ENCODE measurements around the gene C1QL4.

C1QL4 gene

DNA sequence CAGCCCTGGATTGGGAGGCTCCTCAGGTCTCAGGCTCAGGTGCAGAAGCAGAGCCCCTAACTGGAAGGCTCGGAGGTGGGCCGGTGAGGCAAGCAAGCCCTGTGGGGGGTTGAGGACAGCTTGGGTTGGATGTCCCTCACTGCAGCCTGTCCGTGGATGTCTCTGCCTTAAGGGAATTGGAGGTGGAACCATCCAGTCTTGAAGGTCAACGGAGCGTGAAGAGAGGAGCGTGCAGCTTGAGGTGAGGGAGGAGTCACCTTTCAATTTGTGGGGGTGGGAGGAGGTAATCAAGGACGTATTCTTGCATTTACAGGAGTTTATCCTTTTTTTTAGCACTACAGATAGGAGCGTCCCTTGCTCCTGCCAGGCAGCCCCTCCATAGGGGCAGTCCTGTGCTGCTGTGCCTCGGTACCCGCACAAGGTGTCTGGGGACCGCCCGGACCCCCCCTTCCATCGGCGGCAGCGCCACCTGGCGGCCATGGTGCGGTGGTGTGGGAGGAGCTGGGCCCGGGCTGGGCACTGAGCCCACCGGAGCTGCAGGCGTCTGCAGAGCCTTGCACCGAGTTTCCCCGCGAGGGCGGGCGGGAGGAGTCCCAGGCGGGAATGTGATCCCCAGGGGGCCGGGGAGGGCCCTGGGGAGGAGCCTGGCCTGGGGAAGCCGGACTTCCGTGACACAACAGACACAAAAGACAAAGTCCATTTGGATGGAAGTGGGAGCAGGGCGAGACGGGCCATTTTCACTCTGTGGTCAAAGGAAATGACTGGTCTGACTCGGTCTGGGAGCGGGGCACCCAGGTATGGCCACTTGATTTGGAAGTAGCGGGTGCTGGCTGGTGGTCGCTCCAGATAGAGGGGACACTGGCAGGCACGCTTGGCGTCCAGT lies 10.6 kb upstream of the C1QL4 start:
- peak; percentile 88 for DNase-seq (ENCODE audit: low read depth, low spot score)

DNA sequence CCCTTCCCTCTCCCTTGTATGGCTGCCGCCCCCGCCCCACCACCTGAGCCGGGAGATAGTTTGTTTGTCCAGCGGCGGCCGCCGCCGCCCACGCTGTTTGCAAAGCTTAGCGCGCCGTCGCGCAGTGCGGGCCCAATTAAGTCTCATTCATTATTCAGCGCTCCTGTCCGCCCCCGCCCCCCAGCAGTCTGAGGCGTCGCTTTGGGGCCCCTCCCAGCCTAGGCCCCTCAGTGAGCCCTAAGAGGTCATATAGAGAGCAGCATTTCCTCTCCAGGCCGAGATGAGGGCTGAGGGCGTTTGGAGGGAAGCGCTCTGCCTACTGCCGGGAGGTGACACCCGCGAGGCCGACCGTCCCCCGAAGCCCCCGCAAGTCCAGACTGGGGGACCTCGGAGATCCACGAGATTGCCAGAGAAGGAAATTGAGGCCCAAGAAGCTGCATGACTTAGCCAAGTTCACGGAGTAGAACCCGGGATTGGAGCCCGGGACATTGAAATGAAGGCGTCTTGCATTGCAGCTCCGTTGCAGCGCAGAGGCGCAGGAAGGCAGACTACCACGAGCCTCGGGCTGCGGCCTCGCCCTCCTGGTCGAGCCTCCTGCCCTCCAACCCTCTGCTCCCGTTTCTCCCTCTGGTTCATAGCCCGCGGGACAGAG lies 9.8 kb upstream of the C1QL4 start, which contains the start of gene DNAJC22:
TSS of gene DNAJC22 (plus strand) at position 230 of the 652 bp plus-strand sequence. CDS start 1,985 bp downstream, outside the sequence.
- peak; percentile 68 for DNase-seq (ENCODE audit: low read depth, low spot score)

DNA sequence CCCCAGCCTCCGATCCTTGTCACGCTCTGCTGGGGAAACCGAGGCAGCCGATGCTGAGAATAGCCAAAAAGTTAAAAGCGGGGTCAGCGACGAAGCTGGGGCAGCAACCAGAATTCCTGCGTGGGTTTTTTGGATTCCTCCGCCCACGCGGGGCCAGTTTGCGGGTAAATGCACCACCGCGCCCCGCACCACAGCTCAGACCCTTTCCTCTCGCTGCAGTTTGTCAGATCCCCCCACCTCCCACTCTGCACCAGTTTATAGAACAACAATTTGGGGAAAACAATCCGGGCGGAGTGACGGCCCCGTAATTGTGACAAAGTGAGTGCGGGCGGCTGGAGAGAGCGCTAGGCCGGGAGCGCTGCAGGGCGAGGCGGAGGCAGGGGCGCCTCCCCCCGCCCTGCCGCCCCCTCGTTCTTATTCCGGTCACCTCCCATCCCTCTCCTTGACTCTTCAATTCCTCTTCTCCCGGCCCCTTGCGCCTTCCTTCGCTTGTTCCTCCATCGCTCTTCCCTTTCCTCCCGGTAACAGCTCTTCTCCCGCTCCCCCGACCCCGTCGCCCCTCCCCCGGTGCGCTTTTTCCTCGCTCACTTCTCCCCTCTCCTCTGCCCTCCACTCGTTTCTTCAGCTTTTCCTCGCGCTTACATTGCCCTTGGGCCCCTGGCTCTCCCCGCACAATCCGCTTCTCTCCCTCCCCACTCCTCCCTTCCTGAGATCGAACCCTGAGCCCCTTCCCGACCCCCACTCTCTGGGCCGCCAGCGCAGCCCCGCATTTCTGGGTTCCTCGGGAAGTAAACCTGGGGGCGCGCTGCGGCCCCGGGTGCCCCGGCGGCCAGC lies 9.1 kb upstream of the C1QL4 start:
- no peak for DNase-seq (ENCODE audit: low read depth, low spot score)

DNA sequence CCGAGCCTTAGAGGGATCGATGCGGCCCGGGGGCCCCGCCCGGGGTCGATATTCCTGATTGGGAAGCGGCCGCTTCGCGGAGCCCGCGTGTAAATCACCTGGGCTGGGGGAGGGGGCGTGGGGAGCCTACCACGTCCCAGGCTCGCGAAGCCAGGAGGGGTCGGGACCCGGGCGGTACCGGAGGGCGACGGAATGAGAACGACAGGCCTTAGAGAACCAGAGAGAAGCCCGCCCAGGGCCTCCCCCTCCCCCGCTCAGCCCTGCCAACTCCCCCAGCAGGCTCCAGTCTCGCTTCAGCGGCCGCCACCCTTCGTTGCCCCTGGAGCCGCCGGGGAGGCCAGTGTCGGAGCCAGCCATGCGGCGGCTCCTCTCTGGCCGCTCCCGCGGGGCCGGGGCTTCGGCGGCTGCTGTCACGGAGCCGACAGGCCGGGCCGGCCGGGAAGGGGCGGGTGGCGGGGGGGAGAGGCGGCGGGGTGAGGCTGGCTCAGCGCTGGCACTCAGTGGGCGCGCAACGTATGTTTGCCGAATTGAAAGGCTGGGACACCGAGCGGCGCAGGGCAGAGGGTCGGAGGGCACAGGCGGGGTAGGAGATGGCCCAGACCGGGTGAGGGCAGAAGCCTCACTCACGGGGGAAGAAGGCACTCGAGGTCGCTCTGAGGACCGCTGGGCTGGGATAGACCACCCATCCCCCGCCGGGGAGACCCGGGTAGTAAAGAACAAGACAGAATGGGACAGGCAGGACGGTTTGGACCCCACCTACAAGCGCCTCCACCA lies 8.2 kb upstream of the C1QL4 start:
- DNase-seq (ENCODE audit: low read depth, low spot score): no peak

DNA sequence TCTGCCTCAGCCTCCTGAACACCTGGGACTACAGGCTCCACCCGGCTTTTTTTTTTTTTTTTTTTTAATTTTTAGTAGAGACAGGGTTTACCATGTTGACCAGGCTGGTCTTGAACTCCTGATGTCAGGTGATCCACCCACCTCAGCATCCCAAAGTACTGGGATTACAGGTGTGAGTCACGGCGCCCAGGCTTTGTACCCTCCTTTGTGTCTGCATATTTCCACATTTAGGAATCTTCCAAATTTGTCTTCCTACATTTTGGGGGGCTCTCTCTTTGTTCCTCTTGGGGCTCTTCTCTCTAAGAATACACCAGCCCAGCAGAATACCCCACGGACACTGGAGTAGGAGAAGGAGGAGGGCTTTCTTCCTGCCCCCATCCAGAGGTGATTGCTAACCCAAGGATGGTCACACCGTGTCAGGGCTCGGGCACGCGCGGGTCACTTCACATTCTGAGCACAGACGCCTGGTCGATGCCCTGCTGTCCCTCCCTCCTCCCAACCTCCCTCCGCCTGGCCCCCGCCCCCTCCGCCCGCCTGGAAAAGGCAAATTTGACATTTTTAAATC lies 7.6 kb upstream of the C1QL4 start:
- no peak for DNase-seq (ENCODE audit: low read depth, low spot score)

DNA sequence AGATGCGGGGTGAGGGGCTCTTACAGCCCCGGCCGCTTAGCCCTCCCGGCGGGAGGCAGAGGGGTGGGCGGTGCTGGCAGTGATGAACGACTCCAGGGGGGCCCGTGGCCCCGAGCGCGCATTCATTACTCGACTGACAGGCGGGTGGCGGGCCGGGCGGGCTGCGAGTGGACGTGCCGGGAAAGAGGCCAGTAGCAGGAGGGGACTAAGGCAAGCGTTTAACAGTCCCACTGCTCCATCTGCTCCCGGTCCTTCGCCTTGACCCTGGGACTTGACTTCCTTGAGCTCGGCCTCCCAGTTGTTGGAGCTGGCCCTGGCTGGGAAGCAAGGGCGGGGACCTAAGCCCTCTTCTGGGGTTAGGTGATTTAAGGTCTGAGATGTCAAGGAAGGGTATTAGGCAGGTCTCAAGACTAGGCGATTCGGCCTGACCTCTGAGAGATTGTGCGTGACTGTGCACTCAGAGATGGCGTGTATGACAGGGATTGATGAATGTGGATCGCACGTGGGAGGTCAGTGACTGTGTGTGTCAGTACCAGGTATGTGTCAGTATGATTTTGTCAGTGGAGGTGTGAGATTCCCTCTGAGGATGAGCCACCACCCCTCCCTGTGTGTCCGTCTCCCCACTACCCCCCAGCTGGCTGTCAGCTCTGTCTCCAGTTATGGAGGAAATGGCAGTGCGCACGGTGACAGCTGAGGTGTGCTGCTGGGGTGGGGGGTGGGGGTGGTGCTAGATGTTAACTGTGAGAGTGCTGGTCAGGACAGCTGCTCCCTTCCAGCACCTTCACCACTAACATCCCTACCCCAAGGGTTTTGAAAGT lies 6.1 kb upstream of the C1QL4 start:
- no peak for DNase-seq (ENCODE audit: low read depth, low spot score)

DNA sequence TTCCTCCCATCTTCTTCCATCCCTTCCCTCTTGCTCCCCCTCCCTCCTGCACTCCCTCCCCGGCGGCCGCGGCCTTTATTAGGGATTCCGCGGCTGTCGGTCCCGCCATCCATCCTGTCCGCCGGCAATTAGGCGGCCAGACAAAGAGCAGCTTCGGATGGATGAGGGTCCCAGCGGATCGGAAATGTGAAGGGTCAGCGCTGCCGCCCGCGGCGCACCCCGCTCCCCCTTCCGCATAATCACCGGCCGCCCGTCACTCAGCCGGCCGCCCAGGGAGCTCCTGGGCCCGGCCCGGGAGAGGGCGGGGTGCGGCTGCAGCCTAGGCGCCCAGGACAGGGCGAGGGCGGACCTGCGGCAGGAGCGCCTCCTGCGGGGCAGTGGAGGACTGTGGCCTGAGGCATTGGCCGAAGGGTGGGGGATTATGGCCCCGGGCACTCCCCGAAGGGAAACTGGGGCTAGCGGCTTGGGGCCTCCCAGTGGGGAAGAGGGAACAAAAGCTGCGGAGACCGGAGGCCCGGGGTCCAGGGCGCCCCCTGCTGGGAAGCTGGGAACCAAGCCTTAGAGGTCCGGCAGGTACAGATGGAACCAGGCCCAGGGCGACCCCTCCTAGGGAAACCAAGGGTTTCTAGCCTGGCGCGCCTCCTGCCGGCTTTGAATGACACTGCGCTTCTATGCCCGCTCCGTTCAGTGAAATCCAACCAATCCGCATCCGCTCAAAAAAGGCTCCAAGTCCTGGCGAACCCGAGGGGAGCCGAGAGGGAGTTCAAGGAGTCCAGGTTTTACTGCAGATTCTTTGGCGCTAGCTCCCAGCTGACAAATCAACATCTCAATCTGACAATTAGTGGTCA lies 5.3 kb upstream of the C1QL4 start:
- DNase-seq (ENCODE audit: low read depth, low spot score): peak; percentile 99

DNA sequence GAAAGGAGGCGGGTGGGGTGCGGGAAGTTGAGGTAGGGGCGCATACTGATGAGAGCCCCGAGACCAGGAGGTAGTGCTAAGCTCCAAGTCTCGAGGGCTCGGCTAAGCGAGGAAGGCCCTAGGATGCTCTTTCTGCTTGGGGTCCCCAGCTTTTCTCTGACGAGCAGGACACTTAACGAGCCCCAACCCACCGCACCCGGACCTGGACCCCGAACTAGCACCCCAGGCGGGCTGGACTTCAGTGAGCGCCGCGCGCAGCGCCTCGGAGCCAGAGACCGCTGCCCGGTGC lies 4.7 kb upstream of the C1QL4 start:
- no peak for DNase-seq (ENCODE audit: low read depth, low spot score)

DNA sequence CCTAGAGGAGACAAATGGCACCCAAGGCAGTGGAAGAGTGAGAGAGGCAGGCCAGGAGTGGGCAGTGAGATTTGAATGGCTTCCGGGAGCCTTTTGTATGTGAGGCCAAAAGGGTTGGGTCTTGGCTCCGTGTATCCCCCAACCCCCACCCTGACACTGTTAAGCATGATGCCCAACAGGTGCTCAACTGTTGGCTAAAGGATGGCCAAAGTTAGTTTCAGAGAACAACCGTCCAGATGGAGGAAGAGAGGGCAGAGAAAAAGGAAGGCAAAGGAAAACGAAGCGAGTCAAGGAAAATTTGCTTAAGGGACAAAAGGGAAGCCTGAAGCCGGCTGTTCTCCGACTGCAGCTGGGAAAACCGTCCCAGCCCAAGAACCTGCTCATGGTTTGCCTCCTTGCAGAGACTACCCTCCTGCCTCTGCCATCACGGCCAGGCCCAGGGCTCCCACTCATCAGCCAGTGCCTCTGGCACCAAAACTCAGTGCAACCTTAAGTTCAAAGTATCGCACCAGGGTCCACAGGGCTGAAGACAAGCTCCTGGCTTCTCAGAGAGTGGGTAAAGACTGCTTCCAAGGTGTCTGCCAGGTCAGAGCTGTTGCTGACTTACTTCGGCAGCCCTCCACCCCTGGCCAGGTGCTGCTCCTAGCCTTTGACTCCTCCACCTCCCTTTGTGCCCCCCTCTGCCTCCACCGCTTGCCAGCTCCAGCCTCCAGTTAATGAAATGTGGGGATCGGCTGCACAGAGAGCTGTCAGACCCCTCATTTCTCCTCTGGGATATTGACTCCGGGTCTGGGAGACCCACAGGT lies 4.2 kb upstream of the C1QL4 start:
- peak; percentile 28 for DNase-seq (ENCODE audit: low read depth, low spot score)

DNA sequence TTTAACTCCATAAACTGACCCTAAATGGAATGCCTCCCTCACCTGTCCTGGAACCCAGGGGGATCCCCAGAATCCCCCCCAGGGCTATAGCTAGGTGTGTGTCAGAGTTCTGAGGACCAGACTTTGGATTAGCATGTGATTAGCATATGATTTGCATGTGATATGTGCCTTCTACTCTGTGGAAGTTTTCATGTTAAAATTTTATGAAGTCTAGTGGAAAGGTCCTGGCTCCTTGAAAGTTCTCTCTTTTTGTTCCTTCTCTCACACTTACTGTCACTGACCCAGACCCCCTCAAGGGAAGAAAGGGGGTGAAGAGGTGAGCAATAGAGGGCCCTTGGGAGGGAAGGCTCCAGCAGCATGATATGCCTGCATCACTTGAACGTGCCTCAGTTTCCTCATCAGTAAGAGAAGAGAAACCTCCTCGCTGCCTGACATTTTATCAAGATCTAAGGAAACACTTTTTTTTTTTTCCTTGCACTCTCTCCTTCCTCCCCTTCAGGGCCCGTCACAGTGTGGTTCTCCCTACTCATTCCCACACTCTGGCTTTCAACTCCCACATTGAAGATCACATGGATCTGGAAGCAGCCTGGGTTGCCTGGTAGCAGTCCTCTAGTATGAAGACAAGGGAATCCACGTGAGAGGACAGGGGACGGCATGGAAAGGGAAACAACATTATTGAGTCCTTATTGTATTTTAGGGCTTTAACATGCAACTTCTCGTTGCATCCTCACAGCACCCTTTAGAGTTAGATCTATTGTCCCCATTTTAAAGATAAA lies 3.3 kb upstream of the C1QL4 start:
- DNase-seq (ENCODE audit: low read depth, low spot score): no peak

DNA sequence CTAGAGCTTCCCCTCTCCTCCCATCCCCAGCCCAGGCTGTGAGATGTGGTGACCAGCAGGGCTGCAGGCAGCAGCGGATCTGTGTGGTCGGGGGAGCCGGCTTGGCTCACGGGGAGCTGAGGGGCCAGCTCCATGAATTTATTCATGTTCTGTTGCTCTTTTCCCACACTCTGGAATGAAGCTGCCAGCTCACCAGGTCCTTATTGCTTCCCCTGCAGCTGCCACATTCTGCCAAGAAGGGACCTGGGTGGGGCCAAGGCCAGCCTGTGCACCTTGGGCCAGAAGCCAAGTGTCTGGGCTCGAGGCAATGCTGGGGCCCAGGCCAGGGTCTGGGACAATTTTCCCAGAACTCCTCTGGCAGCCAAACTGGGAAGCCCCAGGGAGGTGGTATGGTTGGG lies 2.5 kb upstream of the C1QL4 start:
- DNase-seq (ENCODE audit: low read depth, low spot score): no peak

DNA sequence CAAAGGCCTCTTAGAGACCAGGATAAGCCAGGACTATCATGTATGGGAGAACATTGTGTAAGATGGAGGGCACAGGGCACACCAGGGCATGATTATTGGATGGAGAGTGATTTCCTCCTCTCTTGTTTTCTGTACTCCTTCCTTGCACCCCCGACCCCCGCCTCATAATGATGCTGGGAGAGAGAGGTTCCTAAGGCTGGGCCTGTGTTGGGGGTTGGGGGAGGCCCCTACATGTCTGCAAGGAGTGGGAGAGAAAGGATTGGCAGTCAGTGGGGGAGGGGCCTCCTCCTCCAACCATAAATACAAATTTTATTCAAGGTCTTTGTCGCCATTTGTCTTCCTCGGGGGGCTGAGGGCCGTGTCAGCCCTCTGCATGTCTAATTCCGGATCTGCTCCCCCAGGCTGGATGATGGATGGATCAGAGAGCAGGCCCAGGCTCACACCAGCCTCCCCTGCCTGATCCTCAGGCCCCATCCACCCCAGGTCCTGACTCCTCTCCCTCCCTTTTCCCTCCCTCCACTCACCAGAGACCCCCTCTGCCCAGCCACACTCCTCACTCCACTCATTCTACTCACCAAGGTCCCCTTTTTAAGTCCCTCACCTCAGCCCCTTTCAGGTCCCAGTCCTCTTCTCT lies 2.0 kb upstream of the C1QL4 start:
- no peak for DNase-seq (ENCODE audit: low read depth, low spot score)

DNA sequence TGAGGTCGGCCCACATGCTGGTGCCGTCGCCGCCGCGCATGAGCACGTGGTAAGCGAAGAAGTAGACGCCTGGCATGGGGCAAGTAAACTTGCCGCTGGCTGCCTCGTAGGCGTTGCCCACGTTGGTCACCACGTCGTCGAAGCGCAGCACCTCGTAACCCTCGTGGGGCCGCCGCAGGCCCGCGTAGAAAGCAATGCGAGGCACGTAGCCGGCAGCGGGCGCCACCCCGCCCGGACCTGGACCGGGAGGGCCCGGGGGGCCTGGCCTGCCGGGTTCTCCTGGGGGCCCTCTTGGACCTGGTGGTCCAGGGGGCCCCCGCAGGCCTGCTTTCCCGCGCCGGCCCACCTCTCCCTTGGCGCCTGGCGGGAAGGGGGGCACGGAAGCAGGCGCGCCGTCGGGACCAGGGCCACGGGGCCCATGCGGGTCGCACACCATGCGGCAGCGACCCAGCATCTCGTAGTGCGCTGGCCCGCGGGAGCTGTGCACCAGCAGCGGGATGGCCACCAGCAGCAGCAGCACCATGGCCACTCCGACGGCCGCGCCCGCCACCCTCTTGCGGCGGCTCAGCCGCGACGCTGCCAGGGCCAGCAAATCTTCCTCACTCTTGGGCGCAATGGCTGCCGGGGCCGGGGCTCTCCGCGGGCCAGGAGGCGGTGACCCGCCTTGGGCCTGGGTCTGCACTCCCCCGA lies 888 bp downstream of the C1QL4 start:
- DNase-seq (ENCODE audit: low read depth, low spot score): no peak

DNA sequence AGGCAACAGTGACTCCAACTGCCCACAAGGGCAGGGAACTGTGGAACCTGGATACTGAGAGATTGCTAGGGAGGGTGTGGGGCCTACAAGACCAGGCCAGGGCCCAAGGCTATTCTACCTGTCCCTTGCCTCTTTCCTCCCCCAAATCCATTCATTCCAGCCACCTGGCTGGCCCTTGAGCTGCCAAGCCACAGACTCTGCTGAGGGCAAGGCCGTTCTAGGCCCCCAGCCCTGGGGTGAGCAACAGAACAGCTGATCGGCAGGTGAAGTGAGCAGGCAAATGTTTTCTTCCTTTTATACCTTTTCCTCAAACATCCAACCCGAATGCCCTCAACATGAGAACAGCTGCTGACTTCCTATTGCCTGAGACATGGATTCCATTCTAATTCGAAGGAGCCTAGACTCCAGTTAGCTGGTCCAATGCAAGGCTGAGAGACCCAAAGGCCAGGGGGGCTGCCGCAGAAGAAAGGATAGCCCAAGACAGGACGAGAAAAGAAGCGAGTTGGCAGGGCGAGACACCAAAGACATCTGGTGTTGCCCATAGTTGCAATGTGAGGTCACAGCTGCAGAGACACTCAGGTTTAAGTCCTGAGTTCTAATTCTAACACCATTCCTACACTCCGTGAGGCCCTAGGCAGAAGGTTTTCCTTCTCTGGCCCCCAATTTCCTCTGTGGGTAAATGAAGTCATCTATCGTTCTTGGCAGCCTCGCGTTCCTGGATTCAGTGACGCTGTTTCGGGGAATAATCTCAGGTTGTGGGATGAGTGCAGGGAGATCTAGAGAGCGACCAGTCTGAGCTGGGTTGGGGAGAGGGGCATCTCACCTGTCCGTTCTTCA lies 1.7 kb downstream of the C1QL4 start:
- DNase-seq (ENCODE audit: low read depth, low spot score): no peak

DNA sequence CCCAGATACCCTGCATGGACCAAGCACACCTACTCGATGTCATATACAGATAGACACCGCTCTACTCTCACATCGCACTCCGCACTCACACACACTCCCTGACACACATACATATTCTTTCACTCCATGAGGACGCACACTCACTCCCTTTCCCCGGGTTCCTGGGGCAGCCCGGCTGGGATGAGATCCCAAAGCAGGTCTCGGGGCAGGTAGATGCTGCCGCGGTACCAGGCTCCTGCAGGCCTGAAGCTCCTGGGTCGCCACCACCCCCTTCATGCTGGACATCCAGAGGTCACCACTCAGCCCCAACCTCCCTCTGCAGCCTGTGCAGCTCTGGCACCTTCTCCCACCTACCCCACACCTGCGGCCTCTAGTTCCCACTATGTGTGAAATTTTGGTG lies 2.3 kb downstream of the C1QL4 start:
- no peak for DNase-seq (ENCODE audit: low read depth, low spot score)

DNA sequence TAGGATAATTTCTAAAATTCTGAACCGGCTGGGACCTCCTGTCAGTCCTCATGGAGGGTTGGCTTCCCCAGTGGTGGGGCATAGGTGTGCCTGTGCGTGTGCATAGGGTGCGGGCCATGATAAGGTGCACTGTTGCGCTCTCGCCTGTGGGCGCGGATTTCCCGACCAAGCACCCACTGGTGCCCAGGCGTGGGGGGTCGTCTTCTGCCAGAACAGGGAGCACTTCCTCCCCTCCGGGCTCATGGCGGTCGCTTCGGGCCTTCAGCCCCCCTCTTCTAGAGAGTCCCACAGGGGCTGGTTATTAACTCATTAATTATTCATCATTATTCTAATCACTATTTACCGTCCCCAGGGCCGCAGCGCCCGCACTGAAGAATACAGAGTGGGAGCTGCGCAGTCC lies 2.8 kb downstream of the C1QL4 start:
- no peak for DNase-seq (ENCODE audit: low read depth, low spot score)
